ENCODE measurements around the gene GRIN1. TPM values are rescaled to one million over a fixed set of nuclear protein-coding genes. Genes with fewer than 3 reads are reported as not detected.

The GRIN1 gene
- total and polyA plus RNA-seq, 2 of the 13 experiments (the other 11 are each of a cell fraction or from before 2014, with no cell fraction given), result 0.13 TPM; not detected in 1

- TF ChIP-seq, protein P1, sequence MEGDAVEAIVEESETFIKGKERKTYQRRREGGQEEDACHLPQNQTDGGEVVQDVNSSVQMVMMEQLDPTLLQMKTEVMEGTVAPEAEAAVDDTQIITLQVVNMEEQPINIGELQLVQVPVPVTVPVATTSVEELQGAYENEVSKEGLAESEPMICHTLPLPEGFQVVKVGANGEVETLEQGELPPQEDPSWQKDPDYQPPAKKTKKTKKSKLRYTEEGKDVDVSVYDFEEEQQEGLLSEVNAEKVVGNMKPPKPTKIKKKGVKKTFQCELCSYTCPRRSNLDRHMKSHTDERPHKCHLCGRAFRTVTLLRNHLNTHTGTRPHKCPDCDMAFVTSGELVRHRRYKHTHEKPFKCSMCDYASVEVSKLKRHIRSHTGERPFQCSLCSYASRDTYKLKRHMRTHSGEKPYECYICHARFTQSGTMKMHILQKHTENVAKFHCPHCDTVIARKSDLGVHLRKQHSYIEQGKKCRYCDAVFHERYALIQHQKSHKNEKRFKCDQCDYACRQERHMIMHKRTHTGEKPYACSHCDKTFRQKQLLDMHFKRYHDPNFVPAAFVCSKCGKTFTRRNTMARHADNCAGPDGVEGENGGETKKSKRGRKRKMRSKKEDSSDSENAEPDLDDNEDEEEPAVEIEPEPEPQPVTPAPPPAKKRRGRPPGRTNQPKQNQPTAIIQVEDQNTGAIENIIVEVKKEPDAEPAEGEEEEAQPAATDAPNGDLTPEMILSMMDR (CRISPR knock-in tag; IDR thresholded peaks at IDR 0.05), result peak; percentile 64
- TF ChIP-seq, protein P2, sequence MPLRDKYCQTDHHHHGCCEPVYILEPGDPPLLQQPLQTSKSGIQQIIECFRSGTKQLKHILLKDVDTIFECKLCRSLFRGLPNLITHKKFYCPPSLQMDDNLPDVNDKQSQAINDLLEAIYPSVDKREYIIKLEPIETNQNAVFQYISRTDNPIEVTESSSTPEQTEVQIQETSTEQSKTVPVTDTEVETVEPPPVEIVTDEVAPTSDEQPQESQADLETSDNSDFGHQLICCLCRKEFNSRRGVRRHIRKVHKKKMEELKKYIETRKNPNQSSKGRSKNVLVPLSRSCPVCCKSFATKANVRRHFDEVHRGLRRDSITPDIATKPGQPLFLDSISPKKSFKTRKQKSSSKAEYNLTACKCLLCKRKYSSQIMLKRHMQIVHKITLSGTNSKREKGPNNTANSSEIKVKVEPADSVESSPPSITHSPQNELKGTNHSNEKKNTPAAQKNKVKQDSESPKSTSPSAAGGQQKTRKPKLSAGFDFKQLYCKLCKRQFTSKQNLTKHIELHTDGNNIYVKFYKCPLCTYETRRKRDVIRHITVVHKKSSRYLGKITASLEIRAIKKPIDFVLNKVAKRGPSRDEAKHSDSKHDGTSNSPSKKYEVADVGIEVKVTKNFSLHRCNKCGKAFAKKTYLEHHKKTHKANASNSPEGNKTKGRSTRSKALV (CRISPR knock-in tag; IDR thresholded peaks at IDR 0.05), result peak; percentile 65; the same call in 1 of the 2 replicates
- TF ChIP-seq ZBTB7B (CRISPR knock-in tag; IDR thresholded peaks at IDR 0.05) (no peak), SRY (CRISPR knock-in tag; IDR thresholded peaks at IDR 0.05) (no peak), ZNF687 (CRISPR knock-in tag; IDR thresholded peaks at IDR 0.05) (peak; percentile 60), SCMH1 (CRISPR knock-in tag; IDR thresholded peaks at IDR 0.05; ENCODE audit: borderline replicate concordance) (no peak), SRSF4 (IDR thresholded peaks at IDR 0.05; ENCODE audit: low read depth, low read length, poor library complexity, severe bottlenecking) (no peak), CREBL2 (CRISPR knock-in tag; IDR thresholded peaks at IDR 0.05; ENCODE audit: borderline replicate concordance) (peak; percentile 38; the same call in 1 of the 2 replicates), JARID2 (CRISPR knock-in tag; IDR thresholded peaks at IDR 0.05; ENCODE audit: insufficient replicate concordance) (no peak), KDM5A (IDR thresholded peaks at IDR 0.05; ENCODE audit: borderline replicate concordance, low read length) (no peak), ETV5 (CRISPR knock-in tag; IDR thresholded peaks at IDR 0.05; ENCODE audit: borderline replicate concordance) (peak; percentile 56), ZNF274 (CRISPR knock-in tag; IDR thresholded peaks at IDR 0.05) (0 out of 2 replicates have a peak, but pooled peaks have one; percentile 25), HOMEZ (CRISPR knock-in tag; IDR thresholded peaks at IDR 0.05; ENCODE audit: low read depth) (no peak)
- TF ChIP-seq, protein P3, sequence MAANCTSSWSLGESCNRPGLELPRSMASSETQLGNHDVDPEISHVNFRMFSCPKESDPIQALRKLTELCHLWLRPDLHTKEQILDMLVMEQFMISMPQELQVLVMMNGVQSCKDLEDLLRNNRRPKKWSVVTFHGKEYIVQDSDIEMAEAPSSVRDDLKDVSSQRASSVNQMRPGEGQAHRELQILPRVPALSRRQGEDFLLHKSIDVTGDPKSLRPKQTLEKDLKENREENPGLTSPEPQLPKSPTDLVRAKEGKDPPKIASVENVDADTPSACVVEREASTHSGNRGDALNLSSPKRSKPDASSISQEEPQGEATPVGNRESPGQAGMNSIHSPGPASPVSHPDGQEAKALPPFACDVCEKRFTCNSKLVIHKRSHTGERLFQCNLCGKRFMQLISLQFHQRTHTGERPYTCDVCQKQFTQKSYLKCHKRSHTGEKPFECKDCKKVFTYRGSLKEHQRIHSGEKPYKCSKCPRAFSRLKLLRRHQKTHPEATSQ (CRISPR knock-in tag; IDR thresholded peaks at IDR 0.05; ENCODE audit: borderline replicate concordance), result no peak
These were observed 23.8 kb downstream of the GRIN1 start (continued) for GRCh38 chr9:137162505-137163364.

Measured in HepG2 (cell line).